Measurements from ENCODE around the gene NPAS1.

NPAS1 gene

GRCh38 chr19:47022541-47023447 is 3.2 kb downstream of the NPAS1 start:
- no peak overlapping the region for H3K27ac ChIP-seq
- peaks cover 0 to 46% (median 30%) of the 10 kb centered on the region in 4 donors for H3K4me1 ChIP-seq
- TF ChIP-seq, protein P1, sequence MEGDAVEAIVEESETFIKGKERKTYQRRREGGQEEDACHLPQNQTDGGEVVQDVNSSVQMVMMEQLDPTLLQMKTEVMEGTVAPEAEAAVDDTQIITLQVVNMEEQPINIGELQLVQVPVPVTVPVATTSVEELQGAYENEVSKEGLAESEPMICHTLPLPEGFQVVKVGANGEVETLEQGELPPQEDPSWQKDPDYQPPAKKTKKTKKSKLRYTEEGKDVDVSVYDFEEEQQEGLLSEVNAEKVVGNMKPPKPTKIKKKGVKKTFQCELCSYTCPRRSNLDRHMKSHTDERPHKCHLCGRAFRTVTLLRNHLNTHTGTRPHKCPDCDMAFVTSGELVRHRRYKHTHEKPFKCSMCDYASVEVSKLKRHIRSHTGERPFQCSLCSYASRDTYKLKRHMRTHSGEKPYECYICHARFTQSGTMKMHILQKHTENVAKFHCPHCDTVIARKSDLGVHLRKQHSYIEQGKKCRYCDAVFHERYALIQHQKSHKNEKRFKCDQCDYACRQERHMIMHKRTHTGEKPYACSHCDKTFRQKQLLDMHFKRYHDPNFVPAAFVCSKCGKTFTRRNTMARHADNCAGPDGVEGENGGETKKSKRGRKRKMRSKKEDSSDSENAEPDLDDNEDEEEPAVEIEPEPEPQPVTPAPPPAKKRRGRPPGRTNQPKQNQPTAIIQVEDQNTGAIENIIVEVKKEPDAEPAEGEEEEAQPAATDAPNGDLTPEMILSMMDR (IDR thresholded peaks at IDR 0.05), result no peak
- H3K36me3 ChIP-seq, result no peaks in the 10 kb centered on the region
- intact Hi-C loops (cut with DNase I; ENCODE audit: low total_unique reads), result loop anchor here (10.0 kb wide), 1 partner anchor 102 kb away; no protein-coding TSS in a partner anchor
- H3K27me3 ChIP-seq, result peaks cover 0 to 71% of the 10 kb centered on the region in 2 donors
- DNase-seq, result no peak
- no peak overlapping the region for H3K4me3 ChIP-seq
- H3K9me3 ChIP-seq, result no peaks in the 10 kb centered on the region

GRCh38 chr19:47023448-47023794 is 3.8 kb downstream of the NPAS1 start:
- intact Hi-C loops (cut with DNase I; ENCODE audit: low total_unique reads), result loop anchor here (10.0 kb wide), 1 partner anchor 101 kb away; no protein-coding TSS in a partner anchor
- H3K9me3 ChIP-seq, result no peaks in the 10 kb centered on the region
- H3K27me3 ChIP-seq, result peaks cover 0 to 77% of the 10 kb centered on the region in 2 donors
- H3K4me1 ChIP-seq, result peaks cover 0 to 46% (median 30%) of the 10 kb centered on the region in 4 donors
- TF ChIP-seq, protein P1 (IDR thresholded peaks at IDR 0.05), result no peak
- no peak for DNase-seq
- H3K36me3 ChIP-seq, result no peaks in the 10 kb centered on the region
- no peak overlapping the region for H3K27ac ChIP-seq
- H3K4me3 ChIP-seq, result no peak overlapping the region

DNA sequence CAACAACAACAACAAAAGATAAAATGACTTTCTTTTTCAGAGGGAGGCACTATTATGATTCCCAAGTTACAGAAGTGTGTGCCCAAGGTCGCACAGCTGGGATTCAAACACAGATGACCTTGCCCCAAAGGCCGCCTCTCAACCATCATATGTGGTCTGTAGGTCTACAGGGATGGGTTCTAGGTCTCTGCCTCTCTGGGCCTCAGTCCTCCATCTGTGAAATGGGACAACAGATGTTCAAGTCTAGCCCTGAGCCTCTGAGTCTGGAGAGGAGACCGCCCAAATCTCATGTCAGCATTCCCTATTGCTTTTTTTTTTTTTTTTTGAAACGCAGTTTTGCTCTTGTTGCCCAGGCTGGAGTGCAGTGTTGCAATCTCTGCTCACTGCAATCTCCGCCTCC is 4.9 kb downstream of the NPAS1 start:
- TF ChIP-seq, protein P1 (IDR thresholded peaks at IDR 0.05), result no peak
- peaks cover 0 to 88% of the 10 kb centered on the region in 2 donors for H3K27me3 ChIP-seq
- no peaks in the 10 kb centered on the region for H3K9me3 ChIP-seq
- no peak overlapping the region for H3K27ac ChIP-seq
- H3K36me3 ChIP-seq, result no peaks in the 10 kb centered on the region
- no peak for DNase-seq
- intact Hi-C loops (cut with DNase I; ENCODE audit: low total_unique reads), result loop anchor here (10.0 kb wide), 1 partner anchor 100 kb away; no protein-coding TSS in a partner anchor
- H3K4me3 ChIP-seq, result no peak overlapping the region
- peaks cover 0 to 42% (median 28%) of the 10 kb centered on the region in 4 donors for H3K4me1 ChIP-seq

DNA sequence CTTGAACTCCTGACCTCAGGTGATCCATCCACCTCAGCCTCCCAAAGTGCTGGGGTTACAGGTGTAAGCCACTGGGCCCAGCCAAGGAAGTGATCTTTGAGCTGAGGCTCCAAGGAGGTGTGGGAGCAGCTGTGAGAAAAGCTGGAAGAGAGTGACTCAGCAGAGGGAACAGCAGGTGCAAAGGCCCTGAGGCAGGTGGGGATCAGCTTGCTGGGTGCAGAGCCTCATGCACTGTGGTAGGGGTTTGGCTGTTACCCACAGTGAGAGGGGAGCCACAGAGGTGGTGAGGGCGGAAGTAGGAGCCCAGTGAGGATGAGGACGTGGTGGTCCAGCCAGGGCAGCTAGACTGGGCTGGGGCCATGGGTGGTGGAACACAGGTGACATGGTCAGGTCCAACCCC is 6.5 kb downstream of the NPAS1 start:
- H3K36me3 ChIP-seq, result no peaks in the 10 kb centered on the region
- no peak overlapping the region for H3K27ac ChIP-seq
- TF ChIP-seq, protein P1 (IDR thresholded peaks at IDR 0.05), result no peak
- no peak overlapping the region for H3K4me3 ChIP-seq
- DNase-seq, result no peak
- H3K27me3 ChIP-seq, result peaks cover 0 to 80% of the 10 kb centered on the region in 2 donors
- intact Hi-C loops (cut with DNase I; ENCODE audit: low total_unique reads), result loop anchor here (10.0 kb wide), 1 partner anchor 99 kb away; no protein-coding TSS in a partner anchor
- H3K9me3 ChIP-seq, result no peaks in the 10 kb centered on the region
- H3K4me1 ChIP-seq, result peaks cover 0 to 26% (median 15%) of the 10 kb centered on the region in 4 donors

- H3K27ac ChIP-seq, result no peak overlapping the region
- DNase-seq, result no peak
- TF ChIP-seq, protein P1 (IDR thresholded peaks at IDR 0.05), result no peak
- H3K36me3 ChIP-seq, result no peaks in the 10 kb centered on the region
- no peak overlapping the region for H3K4me3 ChIP-seq
- peaks cover 0 to 77% of the 10 kb centered on the region in 2 donors for H3K27me3 ChIP-seq
- intact Hi-C loops (cut with DNase I; ENCODE audit: low total_unique reads), result loop anchor here (10.0 kb wide), 1 partner anchor 98 kb away; no protein-coding TSS in a partner anchor
- no peaks in the 10 kb centered on the region for H3K9me3 ChIP-seq
- peaks cover 0 to 18% (median 7%) of the 10 kb centered on the region in 4 donors for H3K4me1 ChIP-seq
These were observed 7.3 kb downstream of the NPAS1 start for GRCh38 chr19:47026889-47027288.

Measured in tibial artery (tissue), 4 donors.